WTC11 (cell line): ENCODE results near the gene MORC2. TPM values are rescaled to one million over a fixed set of nuclear protein-coding genes. Genes with fewer than 3 reads are reported as not detected.
A peak's percentile ranks its signal among the peaks of the same experiment; 100 is the strongest.

Experiments used
- ATAC-seq: fragments of 200-7000 bp; cut with Tn5 transposase; 2 replicates; pipeline ENCODE4 v1.10.0; 2021; ENCODE audit warnings: mild to moderate bottlenecking, moderate library complexity
- CTCF ChIA-PET: fragments of 300-600 bp; sonication (Branson Sonifier 250); formaldehyde crosslinking; loops from one replicate; lab custom pipeline; 2021; ENCODE audit warnings: antibody characterized with exemption; lab: Charles Lee
- POLR2A ChIA-PET: fragments of 350-600 bp; sonication (Branson Sonifier 250); formaldehyde crosslinking; loops from one replicate; lab custom pipeline; 2021; ENCODE audit warnings: antibody characterized with exemption; lab: Charles Lee
- DNase-seq: peaks from one replicate; pipeline ENCODE4 v3.0.0; 2021; ENCODE audit warnings: low spot score
- H3K27ac Mint-ChIP-seq: 2 replicates; pipeline ENCODE4 v1.8.0; 2021; ENCODE audit warnings: mixed read lengths
- H3K27me3 Mint-ChIP-seq: 2 replicates; pipeline ENCODE4 v1.8.0; 2021; ENCODE audit warnings: low read depth, mild to moderate bottlenecking, moderate library complexity, mixed read lengths
- H3K36me3 Mint-ChIP-seq: 2 replicates; pipeline ENCODE4 v1.8.0; 2021; ENCODE audit warnings: mixed read lengths
- H3K4me1 Mint-ChIP-seq: 2 replicates; pipeline ENCODE4 v1.8.0; 2022; ENCODE audit warnings: mixed read lengths
- H3K4me3 Mint-ChIP-seq: 2 replicates; pipeline ENCODE4 v1.8.0; 2021; ENCODE audit warnings: mild to moderate bottlenecking, moderate library complexity, mixed read lengths
- H3K9me3 Mint-ChIP-seq: 2 replicates; pipeline ENCODE4 v1.8.0; 2021; ENCODE audit warnings: mixed read lengths
- EMX1 ChIP-seq: fragments of 250-450 bp; sonication (Bioruptor Pico); IDR thresholded peaks from 2 replicates; pipeline ENCODE4 v1.8.0; 2021; ENCODE audit warnings: mild to moderate bottlenecking
- ETV6 ChIP-seq: sonication (generic); formaldehyde crosslinking; IDR thresholded peaks from 2 replicates; pipeline ENCODE4 v1.8.1; 2022; ENCODE audit warnings: mild to moderate bottlenecking, missing genetic modification reagents
- GRHL2 ChIP-seq: fragments of 250-450 bp; sonication (Bioruptor Pico); IDR thresholded peaks from 2 replicates; pipeline ENCODE4 v1.8.0; 2022; ENCODE audit warnings: mild to moderate bottlenecking, moderate library complexity; ENCODE audit not compliant: insufficient replicate concordance, severe bottlenecking
- IRF2 ChIP-seq: sonication (generic); formaldehyde crosslinking; IDR thresholded peaks from 2 replicates; pipeline ENCODE4 v1.8.0; 2022; ENCODE audit warnings: low read depth, missing genetic modification reagents, borderline replicate concordance
- JAZF1 ChIP-seq: fragments of 250-450 bp; sonication (Bioruptor Pico); IDR thresholded peaks from 2 replicates; pipeline ENCODE4 v1.9.0; 2021; ENCODE audit warnings: moderate library complexity, mild to moderate bottlenecking, inconsistent platforms
- NFATC4 ChIP-seq: fragments of 250-450 bp; sonication (Bioruptor Pico); IDR thresholded peaks from 2 replicates; pipeline ENCODE4 v1.9.0; 2021; ENCODE audit warnings: mild to moderate bottlenecking
- NR1H2 ChIP-seq: sonication (generic); formaldehyde crosslinking; IDR thresholded peaks from 2 replicates; pipeline ENCODE4 v1.9.0; 2021; ENCODE audit warnings: mild to moderate bottlenecking, moderate library complexity, missing genetic modification reagents
- RELA ChIP-seq: sonication (generic); formaldehyde crosslinking; IDR thresholded peaks from 2 replicates; pipeline ENCODE4 v1.8.1; 2022; ENCODE audit warnings: missing genetic modification reagents, mild to moderate bottlenecking, borderline replicate concordance
- SMAD3 ChIP-seq: sonication (generic); formaldehyde crosslinking; IDR thresholded peaks from 2 replicates; pipeline ENCODE4 v1.8.0; 2022; ENCODE audit warnings: missing genetic modification reagents, mild to moderate bottlenecking, borderline replicate concordance
- total RNA-seq: library from RNA; stranded (reverse); gene quantifications from 3 replicates; pipeline ENCODE4 v1.2.3, GENCODE V29; 2021
- TF ChIP-seq, protein P1 (sequence below): fragments of 250-450 bp; sonication (Bioruptor Pico); conservative IDR thresholded peaks from 2 replicates; pipeline ENCODE4 v1.9.0; 2021; ENCODE audit warnings: mild to moderate bottlenecking
- TF ChIP-seq, protein P2 (sequence below): fragments of 200-600 bp; IDR thresholded peaks from 2 replicates; pipeline ENCODE4 v1.8.0; 2022; ENCODE audit warnings: antibody characterized with exemption
- TF ChIP-seq, protein P3 (sequence below): sonication (generic); formaldehyde crosslinking; IDR thresholded peaks from 2 replicates; pipeline ENCODE4 v1.8.0; 2022; ENCODE audit warnings: mild to moderate bottlenecking, missing genetic modification reagents
- TF ChIP-seq, protein P4 (sequence below): sonication (generic); formaldehyde crosslinking; IDR thresholded peaks from 2 replicates; pipeline ENCODE4 v1.8.1; 2022; ENCODE audit warnings: missing genetic modification reagents, borderline replicate concordance
- TF ChIP-seq, protein P5 (sequence below): fragments of 250-450 bp; sonication (Bioruptor Pico); IDR thresholded peaks from 2 replicates; pipeline ENCODE4 v2.1.2; 2022; ENCODE audit warnings: mild to moderate bottlenecking, moderate library complexity

MORC2 gene
- total RNA-seq, 1 experiment from 2014 or later = 62.3 TPM

DNA sequence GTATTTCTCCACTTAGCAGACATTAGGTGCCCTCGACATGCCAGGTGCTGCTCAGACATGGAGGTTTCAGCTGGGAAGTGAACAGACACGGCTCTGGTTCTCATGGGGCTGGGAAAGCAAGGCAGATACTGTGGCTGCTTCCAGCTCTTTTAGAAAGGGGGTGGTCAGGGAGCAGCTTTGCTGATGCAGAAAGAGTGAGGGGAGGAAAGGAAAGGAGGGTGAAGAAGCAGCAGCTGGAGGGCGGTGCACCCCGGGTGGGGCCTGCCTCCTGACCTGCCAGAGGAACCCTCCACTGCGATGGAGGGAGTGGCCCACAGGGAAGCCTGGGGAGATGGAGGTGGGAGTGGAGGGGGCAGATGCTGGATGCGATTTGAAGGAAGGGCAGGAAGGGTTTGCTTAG, 76.8 kb downstream of the MORC2 start (continued):
- TF ChIP-seq, protein P1, sequence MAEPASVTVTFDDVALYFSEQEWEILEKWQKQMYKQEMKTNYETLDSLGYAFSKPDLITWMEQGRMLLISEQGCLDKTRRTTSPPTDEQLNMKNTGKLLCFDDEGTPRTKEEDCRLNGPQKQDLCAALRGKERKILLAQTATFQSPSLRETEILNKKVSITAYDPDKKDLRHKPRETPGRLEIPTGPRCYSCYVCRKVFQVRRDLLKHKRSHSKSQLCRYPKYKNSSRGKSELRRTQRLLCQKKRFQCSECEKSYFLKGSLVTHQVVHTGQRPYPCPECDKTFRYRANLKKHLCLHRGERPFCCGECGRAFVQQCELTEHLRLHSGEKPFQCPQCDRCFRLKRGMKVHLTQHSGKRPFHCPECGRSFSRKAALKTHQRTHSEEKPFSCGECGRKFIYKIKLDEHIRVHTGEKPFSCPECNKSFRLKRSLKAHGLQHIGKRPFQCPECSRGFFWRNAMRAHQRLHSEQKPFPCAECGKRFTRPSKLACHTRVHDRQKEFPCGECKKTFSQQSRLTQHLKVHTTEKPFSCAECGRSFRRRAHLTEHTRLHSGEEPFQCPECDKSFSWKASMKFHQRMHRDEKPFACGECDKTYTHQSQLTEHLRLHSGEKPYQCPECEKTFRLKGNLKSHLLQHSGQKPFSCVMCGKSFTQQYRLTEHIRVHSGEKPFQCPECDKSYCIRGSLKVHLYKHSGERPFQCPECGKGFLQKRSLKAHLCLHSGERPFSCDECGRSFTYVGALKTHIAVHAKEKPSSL (CRISPR knock-in tag) = no peak
- TF ChIP-seq EMX1 = no peak
- TF ChIP-seq, all 79 proteins: peak for 0

DNA sequence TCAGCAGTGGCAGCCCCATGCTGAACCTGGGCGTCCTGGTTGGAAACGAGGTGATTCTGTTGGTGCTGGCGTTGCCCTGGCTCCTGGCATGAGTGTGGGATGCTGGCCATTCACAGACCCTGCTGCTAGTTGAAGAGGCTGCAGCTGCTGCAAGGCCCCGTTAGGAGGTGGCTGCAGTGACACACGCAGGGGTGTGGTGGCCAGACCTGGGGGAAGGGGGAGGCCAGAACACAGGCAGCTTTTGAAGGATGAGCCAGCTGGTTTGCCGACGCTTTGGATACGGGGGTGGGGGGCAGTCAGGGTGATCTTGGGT, 77.2 kb downstream of the MORC2 start:
- DNase-seq = no peak
- ChIA-PET POLR2A (no interaction called here), CTCF (interaction anchor here (0.7 to 2.0 kb wide), 17 partner anchors 10 to 257 kb away, joined by 3 to 24 read pairs (median 4); partner anchors contain the start of gene PLA2G3)

DNA sequence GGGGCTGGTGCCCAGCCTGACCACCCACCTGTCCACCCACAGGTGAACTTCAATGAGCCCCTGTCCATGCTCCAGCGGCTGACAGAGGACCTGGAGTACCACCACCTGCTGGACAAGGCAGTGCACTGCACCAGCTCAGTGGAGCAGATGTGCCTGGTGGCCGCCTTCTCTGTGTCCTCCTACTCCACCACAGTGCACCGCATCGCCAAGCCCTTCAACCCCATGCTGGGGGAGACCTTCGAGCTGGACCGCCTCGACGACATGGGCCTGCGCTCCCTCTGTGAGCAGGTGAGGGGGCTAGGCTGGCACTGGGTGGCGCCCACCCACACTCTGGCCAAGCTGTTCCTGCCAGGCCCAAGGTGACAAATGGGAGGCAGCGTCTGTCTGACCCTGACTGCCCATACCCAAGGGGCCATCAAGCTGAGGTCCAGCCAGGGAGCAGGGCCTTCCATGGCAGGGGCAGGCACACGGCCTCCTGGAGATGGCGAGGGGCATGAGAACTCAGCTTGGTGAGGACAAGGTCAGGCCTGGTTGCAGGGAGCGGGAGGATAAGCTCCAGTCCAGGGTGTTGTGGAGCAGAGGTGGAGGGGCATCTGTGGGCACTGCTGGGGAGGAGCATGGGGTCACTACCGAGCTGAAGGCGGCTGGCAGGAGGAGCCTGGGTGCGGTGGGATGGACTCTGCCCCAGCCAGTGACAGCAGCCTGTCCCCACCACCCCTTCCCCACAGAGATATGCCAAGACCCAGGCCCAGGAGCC, 77.7 kb downstream of the MORC2 start:
- POLR2A ChIA-PET = interaction anchor here (0.5 to 1.1 kb wide), 3 partner anchors 127 to 901 kb away, joined by 3 to 5 read pairs (median 3); no protein-coding TSS in a partner anchor
- DNase-seq = peak; percentile 76
- Mint-ChIP-seq H3K4me1 (peaks cover 29% of the 10 kb centered on the region), H3K4me3 (no peak overlapping the region), H3K27me3 (no peaks in the 10 kb centered on the region; the same call in none of the 2 replicates), H3K9me3 (no peaks in the 10 kb centered on the region), H3K27ac (no peak overlapping the region), H3K36me3 (peaks cover 4% of the 10 kb centered on the region; the same call in 1 of the 2 replicates)
- TF ChIP-seq IRF2 (CRISPR knock-in tag) = no peak
- TF ChIP-seq, protein P2, sequence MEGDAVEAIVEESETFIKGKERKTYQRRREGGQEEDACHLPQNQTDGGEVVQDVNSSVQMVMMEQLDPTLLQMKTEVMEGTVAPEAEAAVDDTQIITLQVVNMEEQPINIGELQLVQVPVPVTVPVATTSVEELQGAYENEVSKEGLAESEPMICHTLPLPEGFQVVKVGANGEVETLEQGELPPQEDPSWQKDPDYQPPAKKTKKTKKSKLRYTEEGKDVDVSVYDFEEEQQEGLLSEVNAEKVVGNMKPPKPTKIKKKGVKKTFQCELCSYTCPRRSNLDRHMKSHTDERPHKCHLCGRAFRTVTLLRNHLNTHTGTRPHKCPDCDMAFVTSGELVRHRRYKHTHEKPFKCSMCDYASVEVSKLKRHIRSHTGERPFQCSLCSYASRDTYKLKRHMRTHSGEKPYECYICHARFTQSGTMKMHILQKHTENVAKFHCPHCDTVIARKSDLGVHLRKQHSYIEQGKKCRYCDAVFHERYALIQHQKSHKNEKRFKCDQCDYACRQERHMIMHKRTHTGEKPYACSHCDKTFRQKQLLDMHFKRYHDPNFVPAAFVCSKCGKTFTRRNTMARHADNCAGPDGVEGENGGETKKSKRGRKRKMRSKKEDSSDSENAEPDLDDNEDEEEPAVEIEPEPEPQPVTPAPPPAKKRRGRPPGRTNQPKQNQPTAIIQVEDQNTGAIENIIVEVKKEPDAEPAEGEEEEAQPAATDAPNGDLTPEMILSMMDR = peak; percentile 78
- peak; percentile 87 for ATAC-seq
- CTCF ChIA-PET = interaction anchor here (0.6 to 2.0 kb wide), 29 partner anchors 9 to 363 kb away, joined by 3 to 24 read pairs (median 4); partner anchors contain the start of gene PLA2G3

More for the DNA sequence above, 77.2 kb downstream of the MORC2 start:
- H3K27ac Mint-ChIP-seq = no peak overlapping the region
- H3K36me3 Mint-ChIP-seq = peaks cover 4% of the 10 kb centered on the region; the same call in 1 of the 2 replicates
- H3K27me3 Mint-ChIP-seq = no peaks in the 10 kb centered on the region; the same call in none of the 2 replicates
- TF ChIP-seq RELA (no peak), ETV6 (CRISPR knock-in tag) (no peak), JAZF1 (CRISPR knock-in tag) (no peak), GRHL2 (no peak), NFATC4 (CRISPR knock-in tag) (no peak), NR1H2 (CRISPR knock-in tag) (no peak), SMAD3 (CRISPR knock-in tag) (no peak)
- TF ChIP-seq, protein P3, sequence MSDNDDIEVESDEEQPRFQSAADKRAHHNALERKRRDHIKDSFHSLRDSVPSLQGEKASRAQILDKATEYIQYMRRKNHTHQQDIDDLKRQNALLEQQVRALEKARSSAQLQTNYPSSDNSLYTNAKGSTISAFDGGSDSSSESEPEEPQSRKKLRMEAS = no peak
- TF ChIP-seq, protein P4, sequence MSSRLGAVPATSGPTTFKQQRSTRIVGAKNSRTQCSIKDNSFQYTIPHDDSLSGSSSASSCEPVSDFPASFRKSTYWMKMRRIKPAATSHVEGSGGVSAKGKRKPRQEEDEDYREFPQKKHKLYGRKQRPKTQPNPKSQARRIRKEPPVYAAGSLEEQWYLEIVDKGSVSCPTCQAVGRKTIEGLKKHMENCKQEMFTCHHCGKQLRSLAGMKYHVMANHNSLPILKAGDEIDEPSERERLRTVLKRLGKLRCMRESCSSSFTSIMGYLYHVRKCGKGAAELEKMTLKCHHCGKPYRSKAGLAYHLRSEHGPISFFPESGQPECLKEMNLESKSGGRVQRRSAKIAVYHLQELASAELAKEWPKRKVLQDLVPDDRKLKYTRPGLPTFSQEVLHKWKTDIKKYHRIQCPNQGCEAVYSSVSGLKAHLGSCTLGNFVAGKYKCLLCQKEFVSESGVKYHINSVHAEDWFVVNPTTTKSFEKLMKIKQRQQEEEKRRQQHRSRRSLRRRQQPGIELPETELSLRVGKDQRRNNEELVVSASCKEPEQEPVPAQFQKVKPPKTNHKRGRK (CRISPR knock-in tag) = no peak
- TF ChIP-seq, protein P5, sequence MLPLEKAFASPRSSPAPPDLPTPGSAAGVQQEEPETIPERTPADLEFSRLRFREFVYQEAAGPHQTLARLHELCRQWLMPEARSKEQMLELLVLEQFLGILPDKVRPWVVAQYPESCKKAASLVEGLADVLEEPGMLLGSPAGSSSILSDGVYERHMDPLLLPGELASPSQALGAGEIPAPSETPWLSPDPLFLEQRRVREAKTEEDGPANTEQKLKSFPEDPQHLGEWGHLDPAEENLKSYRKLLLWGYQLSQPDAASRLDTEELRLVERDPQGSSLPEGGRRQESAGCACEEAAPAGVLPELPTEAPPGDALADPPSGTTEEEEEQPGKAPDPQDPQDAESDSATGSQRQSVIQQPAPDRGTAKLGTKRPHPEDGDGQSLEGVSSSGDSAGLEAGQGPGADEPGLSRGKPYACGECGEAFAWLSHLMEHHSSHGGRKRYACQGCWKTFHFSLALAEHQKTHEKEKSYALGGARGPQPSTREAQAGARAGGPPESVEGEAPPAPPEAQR = no peak
- no peak overlapping the region for H3K4me3 Mint-ChIP-seq
- H3K9me3 Mint-ChIP-seq = no peaks in the 10 kb centered on the region
- no peak for ATAC-seq
- peaks cover 24% of the 10 kb centered on the region for H3K4me1 Mint-ChIP-seq
